ENCODE results near the gene BTBD16.
A peak's percentile ranks its signal among the peaks of the same experiment; 100 is the strongest.

The BTBD16 gene

DNA sequence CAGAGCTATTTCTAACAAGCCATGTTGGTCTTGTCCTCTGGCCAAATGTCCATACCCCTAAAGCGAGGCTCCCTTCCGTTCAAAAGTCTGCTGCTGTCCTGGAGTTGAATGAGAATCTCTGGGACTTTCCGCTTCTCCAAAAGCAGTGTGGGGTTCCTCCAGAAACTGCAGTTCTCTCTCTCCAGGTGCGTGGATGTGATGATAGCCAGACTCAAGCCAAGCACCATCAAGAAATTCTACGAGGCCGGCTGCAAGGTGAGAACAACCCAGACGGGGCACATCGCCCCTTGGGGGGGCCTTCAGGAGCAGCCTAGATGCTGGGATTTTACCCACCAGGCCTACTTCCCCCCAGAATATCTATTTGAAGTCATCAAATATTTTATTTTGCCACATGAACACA lies 26.5 kb downstream of the BTBD16 start:
- H3K27ac ChIP-seq = no peak overlapping the region
- TF ChIP-seq, protein P1, sequence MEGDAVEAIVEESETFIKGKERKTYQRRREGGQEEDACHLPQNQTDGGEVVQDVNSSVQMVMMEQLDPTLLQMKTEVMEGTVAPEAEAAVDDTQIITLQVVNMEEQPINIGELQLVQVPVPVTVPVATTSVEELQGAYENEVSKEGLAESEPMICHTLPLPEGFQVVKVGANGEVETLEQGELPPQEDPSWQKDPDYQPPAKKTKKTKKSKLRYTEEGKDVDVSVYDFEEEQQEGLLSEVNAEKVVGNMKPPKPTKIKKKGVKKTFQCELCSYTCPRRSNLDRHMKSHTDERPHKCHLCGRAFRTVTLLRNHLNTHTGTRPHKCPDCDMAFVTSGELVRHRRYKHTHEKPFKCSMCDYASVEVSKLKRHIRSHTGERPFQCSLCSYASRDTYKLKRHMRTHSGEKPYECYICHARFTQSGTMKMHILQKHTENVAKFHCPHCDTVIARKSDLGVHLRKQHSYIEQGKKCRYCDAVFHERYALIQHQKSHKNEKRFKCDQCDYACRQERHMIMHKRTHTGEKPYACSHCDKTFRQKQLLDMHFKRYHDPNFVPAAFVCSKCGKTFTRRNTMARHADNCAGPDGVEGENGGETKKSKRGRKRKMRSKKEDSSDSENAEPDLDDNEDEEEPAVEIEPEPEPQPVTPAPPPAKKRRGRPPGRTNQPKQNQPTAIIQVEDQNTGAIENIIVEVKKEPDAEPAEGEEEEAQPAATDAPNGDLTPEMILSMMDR (conservative IDR thresholded peaks at IDR 0.05) = no peak

DNA sequence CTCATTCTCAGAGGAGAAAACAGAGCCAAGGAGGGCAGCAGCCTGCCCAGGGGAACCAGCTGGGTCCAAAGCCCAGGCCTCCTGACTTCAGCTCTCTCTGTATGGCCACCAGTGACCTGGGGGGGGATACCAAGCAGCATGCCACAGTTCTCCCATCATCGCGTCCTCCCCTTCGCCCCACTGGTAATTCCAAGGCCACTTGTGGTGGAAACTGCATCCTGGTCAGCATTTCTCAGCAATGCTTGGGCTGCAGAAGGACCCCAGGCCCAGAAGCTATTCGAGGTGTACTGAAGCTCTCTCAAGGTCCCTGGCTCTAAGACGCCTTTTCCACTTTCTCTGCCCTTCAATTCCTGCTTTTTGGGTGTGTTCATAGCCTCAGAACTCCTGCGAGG lies 27.1 kb downstream of the BTBD16 start:
- H3K27ac ChIP-seq = no peak overlapping the region
- TF ChIP-seq, protein P1 (conservative IDR thresholded peaks at IDR 0.05) = no peak

DNA sequence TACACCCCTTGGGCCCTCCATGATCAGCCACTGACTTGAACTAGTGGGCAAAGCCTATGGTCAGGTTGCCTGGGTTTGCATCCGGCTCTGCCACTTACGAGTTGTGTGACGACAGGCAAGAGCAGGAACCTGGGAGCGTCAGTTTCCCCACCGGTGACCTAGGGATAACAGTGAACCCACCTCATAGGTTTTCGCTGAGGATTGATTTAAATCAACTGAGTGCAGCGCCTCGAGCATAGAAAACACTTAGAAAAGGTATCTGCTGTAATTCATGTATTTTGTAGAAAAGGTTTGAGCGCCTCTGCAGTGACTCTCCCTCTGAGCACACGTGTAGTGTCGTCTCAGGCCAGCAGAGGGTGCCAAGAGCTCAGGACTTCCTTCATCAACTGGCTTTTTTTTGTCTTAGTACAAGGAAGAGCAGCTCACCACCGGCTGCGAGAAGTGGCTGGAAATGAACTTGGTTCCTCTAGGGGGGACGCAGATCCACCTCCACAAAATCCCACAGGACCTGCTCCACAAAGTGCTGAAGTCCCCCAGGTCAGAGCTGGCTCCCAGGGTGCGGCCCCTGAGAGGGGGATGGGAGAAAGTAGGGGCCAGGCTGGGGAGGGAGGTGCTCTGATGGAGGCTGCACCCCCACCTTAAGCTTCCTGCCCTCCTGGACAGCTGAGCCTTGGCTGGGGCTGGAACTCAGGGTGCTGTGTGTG lies 27.7 kb downstream of the BTBD16 start:
- no peak overlapping the region for H3K27ac ChIP-seq
- TF ChIP-seq, protein P1 (conservative IDR thresholded peaks at IDR 0.05) = peak; percentile 80

DNA sequence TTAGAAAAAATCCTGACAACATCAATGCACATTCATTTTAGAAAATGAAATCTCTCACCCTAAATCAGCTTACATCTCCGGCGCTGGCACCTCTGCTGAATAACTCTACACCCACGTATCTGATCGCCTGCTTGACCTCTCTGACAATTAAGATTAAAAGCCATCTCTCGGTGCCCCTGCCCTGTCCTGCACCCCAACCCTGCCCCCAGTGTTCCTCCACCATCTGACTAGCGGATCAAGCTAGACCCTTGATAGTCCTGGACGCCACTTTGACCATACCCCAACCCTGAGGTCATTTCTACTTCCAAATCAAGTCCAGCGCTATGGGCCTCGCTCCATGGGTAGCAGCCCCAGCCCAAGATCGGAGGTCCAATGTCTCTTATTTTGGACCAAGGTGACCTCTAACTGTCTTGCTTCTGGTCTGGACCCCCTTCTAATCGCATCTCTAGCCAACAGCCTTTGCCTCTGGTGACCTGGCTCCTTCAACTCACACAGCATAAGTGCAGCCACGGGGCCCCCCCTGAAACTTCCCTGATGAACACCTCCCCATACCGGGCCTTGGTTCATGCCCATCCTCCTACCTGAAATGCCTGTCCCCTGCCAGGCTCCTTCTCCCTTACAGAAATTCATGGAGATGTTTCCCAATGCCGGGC lies 28.5 kb downstream of the BTBD16 start:
- TF ChIP-seq, protein P1 (conservative IDR thresholded peaks at IDR 0.05) = no peak
- no peak overlapping the region for H3K27ac ChIP-seq

DNA sequence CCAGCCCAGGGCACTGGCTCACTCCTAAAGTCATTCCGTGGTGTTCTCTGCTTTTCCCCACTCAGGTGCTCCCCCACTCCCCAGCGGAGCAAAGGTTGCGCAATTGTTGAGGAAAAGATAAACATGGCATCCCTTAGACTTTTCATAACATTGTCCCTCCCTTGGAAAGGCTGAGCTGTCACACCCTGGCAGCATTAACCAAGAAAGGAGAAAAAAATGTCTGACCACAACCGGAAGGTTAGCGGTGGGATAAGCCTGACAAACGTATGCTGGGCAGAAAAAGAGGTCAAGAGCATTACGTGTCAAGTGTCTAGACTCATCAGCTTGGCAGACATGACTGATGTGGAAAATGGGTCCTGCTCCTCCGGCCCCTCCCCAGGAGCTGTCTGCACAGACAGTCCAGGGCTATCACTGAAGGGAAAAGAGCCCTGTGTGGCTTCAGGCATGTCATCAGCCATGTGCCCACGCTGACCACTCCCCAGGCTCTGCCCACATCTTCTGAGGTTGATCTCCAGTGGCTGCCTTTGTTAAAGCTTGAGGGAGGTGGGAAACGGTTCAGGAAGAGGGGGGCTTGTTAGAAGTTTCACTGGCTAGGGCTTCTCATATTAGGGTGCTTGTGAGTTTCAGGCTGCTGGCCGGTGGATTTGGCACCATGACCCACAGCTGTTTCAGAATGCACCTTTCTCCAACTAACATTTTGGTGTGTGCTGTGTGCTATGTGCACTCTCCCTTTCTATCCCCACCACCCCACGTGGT lies 30.1 kb downstream of the BTBD16 start:
- no peak overlapping the region for H3K27ac ChIP-seq
- TF ChIP-seq, protein P1 (conservative IDR thresholded peaks at IDR 0.05) = no peak

DNA sequence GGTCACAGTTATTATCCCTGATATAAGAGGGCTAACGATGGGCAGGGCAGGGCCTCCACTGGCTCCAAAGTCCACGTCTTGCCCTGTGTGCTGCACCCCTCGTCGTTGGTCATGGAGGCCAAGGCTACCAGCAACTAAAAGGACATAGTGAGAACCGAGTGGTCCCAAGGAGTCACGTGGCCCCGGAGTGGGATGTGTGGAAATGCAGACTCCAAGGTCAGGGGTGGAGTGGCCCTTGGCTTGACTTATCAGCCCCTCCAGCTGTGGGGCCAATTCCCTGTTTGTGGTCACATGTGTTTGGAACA lies 30.7 kb downstream of the BTBD16 start:
- TF ChIP-seq, protein P1 (conservative IDR thresholded peaks at IDR 0.05) = no peak

DNA sequence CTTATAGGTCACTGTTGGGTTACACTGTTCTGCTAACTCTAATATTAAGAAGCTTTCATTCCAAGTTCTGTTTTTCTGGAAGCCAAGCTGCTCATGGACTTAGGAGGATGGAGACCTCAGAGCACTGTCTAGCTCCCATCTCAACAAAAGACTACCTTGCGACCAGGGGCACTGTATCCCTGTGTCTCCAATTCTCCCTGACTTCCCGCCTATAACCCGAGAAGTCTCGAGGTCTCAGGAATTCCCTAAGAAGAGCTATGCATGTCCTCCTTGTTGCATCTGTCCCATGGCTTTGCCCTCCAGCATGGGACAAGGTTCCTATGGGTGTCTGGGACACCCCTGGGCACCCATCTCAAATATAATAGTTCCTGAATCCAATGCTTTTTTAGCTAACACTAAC lies 31.2 kb downstream of the BTBD16 start:
- TF ChIP-seq, protein P1 (conservative IDR thresholded peaks at IDR 0.05) = no peak
- H3K27ac ChIP-seq = no peak overlapping the region

More for the DNA sequence above, 30.7 kb downstream of the BTBD16 start:
- H3K27ac ChIP-seq = no peak overlapping the region
